ENCODE measurements around the gene GPS2.
"Not testable (repeated sequence)": the region's sequence is repeated elsewhere in the genome, so short reads cannot be mapped to it uniquely, and the experiment has no call there.

Gene GPS2

GRCh38 chr17:7348478-7349242, 33.5 kb upstream of the GPS2 start:
- no peak for TF ChIP-seq ZNF274 (IDR thresholded peaks at IDR 0.05; ENCODE audit: low read depth, low read length)

GRCh38 chr17:7347630-7348477, 32.7 kb upstream of the GPS2 start:
- H3K4me3 ChIP-seq (ENCODE audit: low read length) = no peak overlapping the region
- no peak for TF ChIP-seq ZNF274 (IDR thresholded peaks at IDR 0.05; ENCODE audit: low read depth, low read length)

More at GRCh38 chr17:7348478-7349242, 33.5 kb upstream of the GPS2 start:
- no peak overlapping the region for H3K4me3 ChIP-seq (ENCODE audit: low read length)

- no peak overlapping the region for H3K4me3 ChIP-seq (ENCODE audit: low read length)
- TF ChIP-seq ZNF274 (IDR thresholded peaks at IDR 0.05; ENCODE audit: low read depth, low read length) = no peak
Measured at GRCh38 chr17:7346761-7347614, 31.8 kb upstream of the GPS2 start.

GRCh38 chr17:7343250-7343649, 28.1 kb upstream of the GPS2 start:
- no peak for TF ChIP-seq ZNF274 (IDR thresholded peaks at IDR 0.05; ENCODE audit: low read depth, low read length)
- H3K4me3 ChIP-seq (ENCODE audit: low read length) = no peak overlapping the region

- no peak for TF ChIP-seq ZNF274 (IDR thresholded peaks at IDR 0.05; ENCODE audit: low read depth, low read length)
- H3K4me3 ChIP-seq (ENCODE audit: low read length) = no peak overlapping the region
Measured at GRCh38 chr17:7341842-7342241, 26.7 kb upstream of the GPS2 start.

GRCh38 chr17:7340179-7340578, 25.0 kb upstream of the GPS2 start:
- TF ChIP-seq ZNF274 (IDR thresholded peaks at IDR 0.05; ENCODE audit: low read depth, low read length) = no peak
- H3K4me3 ChIP-seq (ENCODE audit: low read length) = no peak overlapping the region

- peak overlapping the region; percentile 76 for H3K4me3 ChIP-seq (ENCODE audit: low read length)
Measured at GRCh38 chr17:7337600-7337999, 22.4 kb upstream of the GPS2 start.

GRCh38 chr17:7336240-7337175, 21.3 kb upstream of the GPS2 start, which contains the start of gene ACAP1:
ACAP1 (plus strand) TSS chr17:7336529; CDS start chr17:7336735, 206 bp downstream.
- peak within 1 kb of the TSS; percentile 76 for H3K4me3 ChIP-seq (ENCODE audit: low read length)
- TF ChIP-seq ZNF274 (IDR thresholded peaks at IDR 0.05; ENCODE audit: low read depth, low read length) = no peak

- H3K4me3 ChIP-seq (ENCODE audit: low read length) = peak overlapping the region; percentile 76; the same call in 1 of the 2 replicates
Measured at GRCh38 chr17:7335765-7336164, 20.6 kb upstream of the GPS2 start.

- no peak overlapping the region for H3K4me3 ChIP-seq (ENCODE audit: low read length)
- no peak for TF ChIP-seq ZNF274 (IDR thresholded peaks at IDR 0.05; ENCODE audit: low read depth, low read length)
Measured at GRCh38 chr17:7334938-7335538, 19.9 kb upstream of the GPS2 start.

GRCh38 chr17:7332600-7333069, 17.5 kb upstream of the GPS2 start:
- not testable (repeated sequence) for H3K4me3 ChIP-seq (ENCODE audit: low read length)

- no peak for TF ChIP-seq ZNF274 (IDR thresholded peaks at IDR 0.05; ENCODE audit: low read depth, low read length)
- no peak overlapping the region; the same call in 1 of the 2 replicates for H3K4me3 ChIP-seq (ENCODE audit: low read length)
Measured at GRCh38 chr17:7332111-7332510, 17.0 kb upstream of the GPS2 start.

- no peak for TF ChIP-seq ZNF274 (IDR thresholded peaks at IDR 0.05; ENCODE audit: low read depth, low read length)
- peak overlapping the region; percentile 77; the same call in 1 of the 2 replicates for H3K4me3 ChIP-seq (ENCODE audit: low read length)
Measured at GRCh38 chr17:7330638-7331015, 15.5 kb upstream of the GPS2 start.
